Stimulated activated CD8-positive, alpha-beta memory T cell treated with anti-CD3 and anti-CD28 coated beads, Interleukin-7, amount 100 ng/mL, for 1 hour (primary cell): ENCODE data around the gene TRAPPC2.

Experiments used
- DNase-seq, 2 donors: peaks; one replicate each; pipeline ENCODE4 v3.0.0-alpha.2; 2020; ENCODE audit warnings: low read depth in 2 of 2

TRAPPC2 gene

DNA sequence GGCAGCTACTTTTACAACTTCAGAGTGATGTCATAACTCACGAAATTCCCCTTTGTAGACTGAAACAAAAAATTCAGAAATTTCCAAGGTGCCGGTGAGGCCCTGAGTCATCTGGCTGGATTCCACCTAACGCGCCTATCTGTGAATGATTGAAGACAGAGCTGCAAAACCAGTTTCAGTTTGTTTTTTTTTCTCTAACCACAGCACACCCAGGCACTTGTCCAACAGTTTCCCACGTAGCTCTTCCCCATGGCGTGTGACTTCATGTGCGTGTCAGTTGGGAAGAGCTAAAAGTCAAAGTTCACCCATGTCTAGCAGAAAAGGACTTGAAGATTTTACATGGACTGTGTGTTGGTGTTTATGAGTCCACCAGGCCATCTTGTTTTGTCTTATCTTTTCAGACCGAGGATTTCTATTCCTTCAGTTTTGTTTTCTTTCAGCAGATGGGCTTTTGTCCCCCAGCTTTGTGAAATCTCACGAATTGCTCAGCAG lies 65.1 kb downstream of the TRAPPC2 start:
- DNase-seq, result no peak

DNA sequence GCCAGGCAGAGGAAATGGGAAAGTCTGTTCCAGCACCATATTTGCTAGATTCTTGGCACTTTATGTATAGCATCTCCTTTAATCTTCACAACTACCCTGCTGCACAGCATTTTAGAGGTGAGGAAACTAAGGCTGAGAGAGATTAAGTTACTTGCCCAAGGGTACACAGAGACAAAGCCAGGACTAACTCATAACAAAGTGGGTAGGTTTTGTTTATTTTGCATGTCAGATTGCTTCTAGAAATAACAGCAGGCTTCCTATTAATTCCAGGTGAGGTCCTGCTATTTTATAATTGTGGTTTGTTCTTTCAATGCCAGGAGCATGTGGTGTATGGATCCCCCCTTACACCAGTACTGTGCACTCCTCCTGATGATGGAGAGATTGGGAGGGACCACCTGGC lies 66.5 kb downstream of the TRAPPC2 start:
- DNase-seq, result no peak

DNA sequence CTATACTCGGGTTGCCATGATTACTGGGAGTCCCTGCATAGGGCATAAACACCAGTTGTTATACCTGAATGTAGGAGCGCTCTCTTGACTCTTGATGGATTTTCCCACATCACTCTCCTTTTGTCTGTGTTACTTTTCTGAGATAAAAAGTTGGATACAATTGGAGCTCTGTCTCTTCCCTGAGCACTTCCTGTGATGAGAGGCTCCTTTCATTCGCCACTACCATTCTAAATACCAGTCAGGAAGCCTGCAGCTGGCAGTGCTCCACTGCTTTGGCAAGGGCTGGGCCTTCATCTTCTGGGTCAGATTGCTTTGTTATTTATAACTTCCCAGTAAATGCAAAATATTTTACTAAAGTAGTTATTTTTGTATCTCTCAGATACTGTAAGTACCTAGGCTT lies 67.6 kb downstream of the TRAPPC2 start:
- DNase-seq, result no peak

DNA sequence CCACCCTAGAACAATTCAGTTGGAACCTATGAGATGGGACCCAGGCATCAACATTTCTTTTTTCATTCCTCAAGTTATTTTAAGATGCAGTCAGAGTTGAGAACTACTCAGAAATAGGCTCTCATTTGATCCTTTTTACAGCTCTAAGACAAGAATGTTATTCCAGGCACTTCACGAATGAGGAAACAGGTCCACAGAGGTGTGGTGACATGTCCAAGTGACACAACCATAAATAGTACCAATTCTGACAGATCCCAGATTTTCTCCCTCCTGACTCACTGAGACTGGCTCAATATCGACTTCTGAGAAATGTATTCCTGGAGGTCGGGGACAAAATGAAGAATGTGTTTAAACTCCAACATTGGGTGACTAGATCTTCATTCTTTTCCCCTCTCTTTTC lies 70.4 kb downstream of the TRAPPC2 start:
- no peak for DNase-seq

DNA sequence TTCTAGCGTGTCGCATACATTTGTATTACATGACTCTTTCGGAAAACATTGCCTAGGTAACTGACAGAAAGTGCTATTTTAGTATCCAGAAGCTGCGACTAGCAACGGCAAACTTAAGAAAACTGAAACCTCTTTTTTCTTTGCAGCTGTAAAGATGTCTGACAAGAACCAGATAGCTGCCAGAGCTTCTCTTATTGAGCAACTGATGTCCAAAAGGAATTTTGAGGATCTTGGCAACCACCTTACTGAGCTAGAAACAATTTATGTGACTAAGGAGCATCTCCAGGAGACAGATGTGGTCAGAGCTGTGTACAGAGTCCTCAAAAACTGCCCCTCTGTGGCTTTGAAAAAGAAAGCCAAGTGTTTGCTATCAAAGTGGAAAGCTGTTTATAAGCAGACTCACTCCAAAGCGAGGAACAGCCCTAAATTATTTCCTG lies 72.0 kb downstream of the TRAPPC2 start:
- DNase-seq, result no peak
